Left hindlimb (tissue), 1 donor: ENCODE data around the gene HS3ST5.
"Not testable (repeated sequence)": the region's sequence is repeated elsewhere in the genome, so short reads cannot be mapped to it uniquely, and the experiment has no call there.

Source experiments
- DNase-seq: peaks from one replicate; pipeline ENCODE4 v3.0.0-alpha.2; 2018

Gene HS3ST5

DNA sequence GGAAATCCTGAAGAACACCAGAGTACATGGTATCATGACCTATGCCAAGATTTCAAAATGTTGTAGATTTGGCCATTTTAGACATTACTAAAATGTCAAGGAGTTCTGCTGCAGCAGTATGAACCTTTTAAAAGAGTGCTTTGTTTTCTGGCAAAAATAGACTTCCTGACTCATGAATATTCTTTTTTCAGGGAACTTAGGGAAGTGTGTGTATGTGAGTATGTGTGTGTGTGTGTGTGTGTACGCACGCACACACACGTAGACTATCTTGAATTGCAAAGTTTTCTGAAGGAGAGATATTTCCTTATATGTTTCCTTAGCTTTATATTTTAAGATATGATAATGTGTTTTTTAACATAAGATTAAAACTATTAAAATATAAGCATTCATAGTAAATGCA lies 161.2 kb downstream of the HS3ST5 start:
- no peak for DNase-seq

DNA sequence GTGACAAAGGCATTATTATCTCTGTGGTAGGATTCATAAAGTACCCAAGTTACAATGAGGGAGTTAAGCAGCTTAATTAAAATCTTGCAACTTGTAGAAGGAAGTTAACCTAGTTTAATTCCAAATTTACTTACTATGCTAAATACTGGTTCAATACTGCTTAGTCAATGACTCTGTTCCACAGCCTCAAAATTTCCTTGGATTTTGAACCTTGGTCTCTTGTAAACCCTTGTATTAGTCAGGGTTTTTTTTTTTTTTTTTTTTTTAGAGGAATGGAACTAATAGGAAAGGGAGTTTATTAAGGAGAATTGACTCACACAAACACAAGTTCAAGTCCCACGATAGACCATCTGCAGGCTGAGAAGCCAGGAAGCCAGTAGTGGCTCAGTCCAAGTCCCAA lies 163.4 kb downstream of the HS3ST5 start:
- no peak for DNase-seq

DNA sequence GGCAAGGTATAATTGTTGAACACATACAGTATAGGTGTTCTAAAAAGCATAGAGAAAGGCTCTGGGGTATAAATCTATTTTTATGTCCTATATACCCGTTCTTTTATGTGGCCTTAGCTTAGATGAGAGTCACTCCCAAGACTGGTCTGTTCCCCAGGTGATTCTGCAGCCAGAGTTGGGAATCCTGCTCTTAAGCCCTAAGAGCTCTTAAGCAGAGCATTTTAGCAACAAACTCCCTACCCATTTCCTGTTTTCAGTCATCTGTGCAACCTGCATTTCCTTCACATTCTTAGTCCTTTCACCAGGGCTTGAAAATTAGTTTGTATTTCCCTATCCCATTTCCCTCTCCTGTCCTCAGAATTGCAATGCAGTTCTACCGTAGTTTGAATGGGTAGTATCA lies 166.1 kb downstream of the HS3ST5 start:
- DNase-seq, result no peak

DNA sequence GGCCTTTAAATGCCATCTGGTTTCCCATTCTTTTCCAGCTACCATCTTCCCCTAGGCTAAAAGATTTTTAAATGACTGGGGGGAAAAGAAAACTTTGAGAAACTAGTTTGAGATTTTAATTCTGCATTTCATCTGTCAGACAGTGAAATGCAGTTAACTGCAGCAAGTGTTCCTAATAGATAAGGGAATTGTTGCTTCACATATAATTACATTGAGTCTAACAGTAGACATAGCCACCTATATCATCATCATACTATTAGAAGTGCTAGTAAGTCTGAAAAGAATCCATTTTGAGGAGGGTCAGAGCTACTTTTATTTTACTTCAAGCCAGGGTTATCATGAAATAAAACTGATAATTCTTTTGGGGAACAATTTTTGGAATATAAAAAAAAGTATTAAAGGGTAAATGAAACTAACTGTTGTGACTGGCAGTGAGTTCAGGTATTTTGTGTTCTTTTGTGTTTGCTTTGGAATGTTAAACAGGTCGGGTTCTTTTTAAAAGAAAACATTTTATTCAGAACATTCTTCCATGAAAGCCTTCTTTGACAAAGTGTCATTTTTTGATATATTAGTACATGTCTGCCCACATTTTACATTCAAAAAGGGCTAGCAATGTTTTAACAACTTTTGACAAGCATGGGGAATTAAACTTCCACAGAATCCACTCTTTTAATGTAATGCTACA lies 170.1 kb downstream of the HS3ST5 start:
- no peak for DNase-seq

DNA sequence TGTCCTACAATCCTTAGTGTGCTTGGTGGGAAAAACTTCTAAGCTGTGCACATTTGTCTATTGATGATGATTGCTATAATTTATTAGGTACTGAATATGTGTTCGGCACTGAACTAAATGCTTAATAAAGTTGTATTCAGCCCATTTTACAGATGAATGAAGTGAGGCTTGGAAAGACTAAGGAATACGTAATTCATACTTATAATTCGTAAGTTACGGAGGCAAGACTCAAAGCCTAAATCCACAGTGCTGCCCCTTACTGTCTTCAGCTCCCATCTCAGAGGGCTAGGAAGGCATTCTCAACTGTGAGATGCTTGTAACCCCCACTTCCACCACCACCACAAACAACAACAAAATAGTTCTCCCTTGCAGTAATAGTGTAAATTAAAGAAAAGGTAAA lies 171.3 kb downstream of the HS3ST5 start:
- DNase-seq, result no peak

DNA sequence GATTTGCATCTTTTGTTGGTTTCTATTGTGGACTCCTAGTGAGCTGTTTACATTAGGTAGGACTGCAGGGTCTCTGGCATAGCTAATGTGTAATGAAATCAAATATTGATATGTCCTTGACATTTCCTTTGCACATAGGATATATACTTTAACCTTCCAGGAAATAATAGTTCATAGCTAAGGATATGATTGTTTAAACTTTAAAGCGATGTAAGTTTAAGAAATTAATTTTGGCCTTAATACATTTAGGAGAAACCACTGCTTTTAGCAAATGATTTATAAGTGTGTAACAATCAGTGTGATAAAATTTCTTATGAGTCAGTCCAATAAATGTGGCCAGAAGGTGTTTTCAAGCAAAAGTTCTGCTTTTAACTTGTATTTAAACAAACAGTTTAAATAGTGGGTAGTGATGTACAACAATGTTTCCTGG lies 171.8 kb downstream of the HS3ST5 start:
- DNase-seq, result no peak

DNA sequence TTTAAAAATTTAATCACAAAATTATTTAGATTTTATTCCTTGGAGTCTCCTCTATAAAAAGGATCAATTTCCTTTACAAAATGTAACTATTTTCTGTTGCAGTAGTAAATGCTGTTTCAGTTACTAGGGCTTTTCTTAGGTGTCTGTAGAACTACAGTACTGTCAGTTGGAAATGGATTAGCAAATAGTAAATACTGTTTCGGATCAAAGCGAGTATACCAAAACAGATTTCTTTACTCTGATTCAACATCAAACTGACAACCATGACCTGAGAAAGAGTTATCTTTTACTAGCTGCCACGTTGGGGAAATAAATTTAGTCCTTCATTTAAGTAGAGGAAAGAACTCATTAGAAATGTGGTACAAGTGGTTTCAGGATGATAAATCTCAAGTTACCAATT lies 172.5 kb downstream of the HS3ST5 start:
- no peak for DNase-seq

DNA sequence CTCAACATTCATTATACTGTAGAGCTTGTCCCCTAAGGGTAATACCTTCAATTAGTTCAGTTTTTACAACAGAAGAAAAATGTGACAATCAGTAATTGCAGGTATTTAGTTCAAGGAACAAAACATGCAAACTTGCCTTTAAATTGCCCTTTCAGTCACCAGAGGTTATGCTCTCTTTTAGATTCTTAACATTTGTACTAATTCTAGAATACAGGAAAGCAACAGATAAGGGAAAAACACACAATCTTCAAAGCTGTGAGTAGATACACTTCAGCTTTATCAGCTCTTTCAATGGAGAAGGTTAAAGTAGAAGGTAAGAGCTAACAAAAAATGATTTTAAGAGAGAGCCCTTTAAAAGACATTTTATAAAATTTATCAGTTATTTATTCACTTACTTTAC lies 173.1 kb downstream of the HS3ST5 start:
- DNase-seq, result no peak

DNA sequence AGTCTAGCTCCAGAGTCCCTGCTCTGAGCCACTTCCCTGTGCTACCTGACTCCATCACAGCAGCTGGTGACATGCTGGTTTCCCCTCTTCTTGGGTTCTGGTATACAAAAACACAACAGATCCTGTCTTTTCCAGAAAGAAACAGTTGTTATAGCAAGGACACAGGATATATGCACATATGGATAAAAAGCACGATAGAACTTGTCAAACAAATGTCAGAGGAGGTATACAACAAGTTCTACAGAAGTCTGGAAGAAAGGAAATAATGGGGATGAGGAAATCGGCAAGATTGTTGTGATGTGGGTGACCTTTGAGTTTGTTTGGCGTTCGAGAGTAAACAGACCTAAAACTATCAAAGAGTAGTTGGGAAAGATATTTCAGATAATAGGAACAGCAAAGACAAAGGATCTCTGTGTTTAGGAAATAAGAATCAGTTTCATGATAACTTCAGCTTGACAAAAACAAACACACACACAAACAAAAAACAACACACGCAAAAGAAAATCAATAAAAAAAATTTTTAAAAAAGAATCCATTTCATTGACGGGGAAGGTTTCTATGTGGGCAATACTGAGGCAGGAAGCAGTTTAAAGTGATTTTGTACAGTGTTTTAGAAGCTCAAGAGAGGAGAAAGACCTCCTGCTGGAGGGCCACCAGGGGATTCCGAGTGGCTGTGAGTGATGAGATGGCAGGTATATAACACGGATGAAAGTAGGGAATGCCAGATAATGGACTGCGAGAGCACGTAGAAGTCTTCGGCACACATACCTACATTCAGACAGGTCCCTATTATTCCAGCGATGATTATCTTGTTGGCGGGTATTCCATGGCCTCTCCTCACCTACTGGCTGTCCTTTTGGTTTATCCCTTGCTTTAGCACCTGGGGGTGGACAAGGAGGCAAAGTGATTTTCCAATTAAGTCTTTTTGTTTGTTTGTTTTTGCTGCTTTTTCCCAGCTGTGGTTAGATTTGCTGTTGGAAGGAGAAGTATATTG lies 174.9 kb downstream of the HS3ST5 start:
- DNase-seq, result no peak

DNA sequence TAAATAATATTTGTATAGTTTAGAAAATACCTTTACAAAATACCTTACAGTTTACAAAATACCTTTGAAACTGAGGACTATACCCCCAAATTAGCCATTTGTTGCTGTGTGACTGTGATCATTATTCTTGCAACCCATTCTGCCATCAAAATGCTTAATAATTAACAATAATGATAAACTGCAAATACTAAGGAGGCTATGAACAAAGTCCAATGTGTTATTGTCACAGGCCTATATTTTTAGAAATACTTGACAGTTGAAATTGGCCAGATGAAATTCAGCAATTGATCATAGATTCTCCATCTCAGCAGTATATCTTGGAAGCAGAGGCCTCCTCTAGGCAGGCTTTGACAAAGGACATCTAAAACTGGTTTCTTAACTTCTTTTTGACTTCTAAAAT lies 178.6 kb downstream of the HS3ST5 start:
- DNase-seq, result no peak

DNA sequence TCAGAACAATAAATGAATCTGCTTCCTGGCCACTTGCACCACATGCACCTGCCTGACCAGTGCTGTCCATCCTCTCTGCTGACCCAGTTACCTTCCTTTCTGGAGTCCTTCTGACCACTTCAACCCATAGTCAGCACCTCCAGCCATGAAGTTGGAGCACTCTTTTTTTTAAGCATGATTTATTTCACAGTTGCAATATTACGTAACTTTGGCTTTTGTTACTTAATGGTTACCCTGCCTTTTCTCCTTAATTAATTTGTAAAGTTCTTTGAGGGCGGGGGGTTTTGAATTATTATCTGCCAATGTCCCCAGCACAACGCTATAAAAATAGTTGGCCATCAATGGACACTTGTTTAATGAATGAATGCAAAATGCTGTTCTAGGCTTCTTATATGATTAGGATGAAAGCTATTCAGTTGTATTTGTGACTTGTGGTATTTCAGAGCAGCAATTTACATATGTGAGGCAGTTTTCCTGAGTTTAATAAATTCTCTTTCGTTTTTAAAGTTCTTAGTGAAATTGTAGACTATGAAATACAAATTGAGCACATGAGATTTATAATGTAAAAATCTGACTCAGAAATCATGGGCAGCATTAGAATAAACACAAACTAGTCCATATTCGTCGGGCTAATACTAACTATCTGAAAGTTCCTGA lies 180.0 kb downstream of the HS3ST5 start:
- DNase-seq, result no peak

DNA sequence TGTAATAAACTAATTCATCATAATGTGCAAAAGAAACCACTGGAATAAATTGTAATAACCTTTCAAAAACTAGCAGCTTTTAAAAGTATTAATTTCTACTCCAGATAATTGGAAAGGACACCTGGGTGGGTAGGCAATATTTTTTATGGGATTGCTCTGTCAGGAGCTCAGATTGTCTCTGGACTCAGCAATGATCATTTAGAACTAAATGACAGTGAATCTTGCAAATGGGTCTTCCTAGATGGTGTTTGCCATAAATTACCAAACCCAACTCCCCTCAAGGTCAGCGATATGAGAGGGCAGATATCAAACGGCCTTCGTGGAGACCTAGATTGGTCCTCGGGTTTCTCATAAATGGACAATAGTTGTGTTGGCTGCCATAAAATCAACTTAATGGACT lies 181.9 kb downstream of the HS3ST5 start:
- DNase-seq, result no peak

DNA sequence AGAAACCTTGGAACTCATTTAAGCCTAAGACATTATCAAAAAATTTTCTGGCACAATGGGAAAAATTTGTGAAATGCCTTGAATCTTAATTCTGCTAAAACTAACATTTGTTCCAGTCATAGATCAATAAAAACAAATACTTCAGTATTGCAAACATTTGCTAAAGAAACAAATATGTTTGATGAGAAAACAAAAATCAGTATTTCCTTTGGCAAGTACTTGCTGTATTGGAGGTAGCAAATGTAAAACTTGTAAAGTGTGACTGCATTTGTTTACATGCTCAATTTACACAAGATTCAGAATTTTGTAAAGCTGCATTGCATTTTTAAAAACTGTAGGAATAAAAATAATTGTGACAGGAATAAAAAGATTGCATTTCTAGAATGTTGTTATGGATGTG lies 183.1 kb downstream of the HS3ST5 start:
- no peak for DNase-seq

DNA sequence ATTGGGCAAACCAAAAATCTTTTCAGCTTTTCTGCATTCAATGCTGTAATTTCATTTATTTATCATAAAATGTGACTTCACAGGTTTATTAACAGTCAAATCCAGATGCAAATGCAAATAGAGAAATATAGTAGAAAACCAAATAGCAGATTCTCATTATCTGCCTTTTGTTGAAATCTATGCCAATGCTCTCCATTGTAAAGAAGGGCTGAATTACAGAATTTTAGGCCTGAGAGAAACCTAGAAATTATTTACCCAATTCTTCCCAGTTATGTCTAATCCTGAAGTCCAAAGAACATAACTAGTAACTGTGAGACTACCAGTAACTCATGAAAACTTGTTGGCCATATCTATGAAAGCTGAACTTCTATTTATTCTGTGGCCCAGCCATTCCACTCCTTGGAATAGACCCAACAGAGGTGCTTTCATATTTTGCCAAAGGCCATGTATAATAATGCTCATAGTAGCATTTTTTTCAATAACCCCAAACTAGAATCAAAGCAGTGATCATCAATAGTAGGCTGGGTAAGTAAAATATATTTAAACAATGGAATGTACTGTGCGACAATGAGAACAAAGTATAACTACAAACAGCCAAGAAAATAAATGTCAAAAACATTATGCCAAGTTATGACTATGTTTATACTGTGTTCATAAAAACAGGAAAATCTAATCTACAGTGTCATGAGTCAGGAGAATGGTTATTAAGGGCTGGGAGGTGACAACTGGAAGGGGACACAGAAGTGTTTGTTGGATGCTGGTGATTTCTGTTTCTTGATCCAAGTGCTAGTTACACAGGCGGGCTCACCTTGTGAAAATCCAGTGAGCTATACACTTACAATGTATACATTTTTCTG lies 183.8 kb downstream of the HS3ST5 start:
- DNase-seq, result no peak

DNA sequence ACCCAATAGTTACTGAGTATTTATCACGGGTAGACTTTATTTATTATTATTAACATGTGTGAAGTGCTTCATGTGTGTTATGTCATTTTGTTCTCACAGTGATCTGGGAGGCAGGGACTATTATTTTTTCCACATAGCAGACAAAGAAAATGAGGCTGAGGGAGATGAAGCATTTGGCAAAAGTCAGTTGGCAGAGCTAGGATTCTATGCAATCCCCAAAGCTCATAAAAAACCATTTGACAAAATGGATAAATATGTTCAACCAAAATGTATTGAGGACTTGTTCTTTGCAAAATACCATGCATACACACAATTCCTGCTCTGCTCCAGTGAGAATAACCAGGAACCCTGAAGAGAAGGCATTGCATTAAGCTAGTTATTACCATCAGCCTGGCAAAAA lies 184.4 kb downstream of the HS3ST5 start:
- no peak for DNase-seq

DNA sequence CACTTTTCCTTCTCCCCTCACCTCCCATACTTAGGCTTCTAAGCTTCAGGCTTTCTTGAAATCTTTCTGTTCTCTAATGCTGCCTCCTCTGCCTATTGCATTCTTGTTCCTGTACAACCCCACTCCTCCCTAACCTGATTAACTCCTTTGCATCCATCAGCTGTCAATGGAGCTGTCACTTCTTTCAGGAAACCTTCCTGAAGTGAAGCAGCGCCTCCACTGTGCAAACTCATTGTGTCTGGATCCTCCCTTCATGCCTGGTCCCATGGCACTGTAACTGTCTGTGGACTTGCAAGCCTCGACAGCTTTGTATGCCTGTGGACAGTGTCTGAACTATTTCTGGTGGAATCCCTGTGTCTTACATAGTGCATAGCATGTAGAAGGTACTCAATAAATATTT lies 185.0 kb downstream of the HS3ST5 start:
- no peak for DNase-seq

DNA sequence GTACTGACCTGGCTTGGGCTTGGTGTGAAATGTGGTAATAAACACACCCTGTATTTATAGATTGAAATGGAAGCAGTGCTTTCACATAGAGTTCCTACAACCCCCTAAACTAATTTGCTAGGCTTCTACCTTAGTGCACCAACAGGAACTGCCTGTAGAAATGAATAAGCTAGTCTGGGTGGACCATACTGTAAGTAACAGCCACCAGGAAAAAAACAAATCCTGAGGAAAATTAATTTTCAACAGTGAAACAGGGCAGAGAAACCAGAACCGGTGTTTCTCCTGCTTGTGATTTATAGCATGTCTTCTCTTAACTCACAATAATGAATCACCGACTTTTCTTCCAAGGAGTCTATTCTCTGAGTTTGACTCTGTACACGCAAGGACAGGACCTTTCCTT lies 187.1 kb downstream of the HS3ST5 start:
- no peak for DNase-seq

DNA sequence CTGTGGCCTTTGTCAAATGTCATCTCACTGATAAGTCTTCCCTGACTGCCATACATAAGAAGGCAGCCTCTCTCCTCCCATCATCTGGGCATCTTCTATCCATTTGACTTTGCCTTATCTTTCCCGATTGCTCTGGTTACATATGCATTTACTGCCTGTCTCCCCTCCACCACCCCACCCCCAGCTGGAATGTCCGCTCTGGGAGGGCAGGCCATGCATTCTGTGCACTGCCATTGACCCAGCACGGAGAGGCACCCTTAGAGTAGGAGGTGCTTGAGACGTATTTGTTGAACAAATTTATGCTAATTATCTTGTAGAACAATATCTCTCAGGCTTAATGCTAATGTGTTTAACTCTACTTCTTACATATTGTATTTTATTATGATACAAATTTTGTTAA lies 188.0 kb downstream of the HS3ST5 start:
- DNase-seq, result no peak

DNA sequence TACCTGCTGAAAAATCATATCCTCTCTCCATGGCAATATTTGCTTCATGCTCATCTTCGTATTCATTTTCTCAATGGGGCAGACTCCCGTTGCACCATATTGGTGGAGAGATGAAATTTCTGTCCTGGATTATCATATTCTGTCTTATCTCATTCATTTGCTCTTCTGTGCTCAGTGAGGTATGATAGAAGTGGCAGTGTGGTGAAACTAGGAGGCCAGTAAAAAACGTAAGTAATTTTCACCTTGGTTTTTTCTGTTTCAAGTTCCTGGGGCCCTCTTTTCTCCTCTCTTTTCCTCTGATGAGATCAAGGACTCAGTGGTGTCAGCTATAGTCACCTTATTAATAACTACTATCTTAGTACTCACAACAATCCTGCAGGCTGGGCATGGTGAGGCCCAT lies 189.4 kb downstream of the HS3ST5 start:
- no peak for DNase-seq

DNA sequence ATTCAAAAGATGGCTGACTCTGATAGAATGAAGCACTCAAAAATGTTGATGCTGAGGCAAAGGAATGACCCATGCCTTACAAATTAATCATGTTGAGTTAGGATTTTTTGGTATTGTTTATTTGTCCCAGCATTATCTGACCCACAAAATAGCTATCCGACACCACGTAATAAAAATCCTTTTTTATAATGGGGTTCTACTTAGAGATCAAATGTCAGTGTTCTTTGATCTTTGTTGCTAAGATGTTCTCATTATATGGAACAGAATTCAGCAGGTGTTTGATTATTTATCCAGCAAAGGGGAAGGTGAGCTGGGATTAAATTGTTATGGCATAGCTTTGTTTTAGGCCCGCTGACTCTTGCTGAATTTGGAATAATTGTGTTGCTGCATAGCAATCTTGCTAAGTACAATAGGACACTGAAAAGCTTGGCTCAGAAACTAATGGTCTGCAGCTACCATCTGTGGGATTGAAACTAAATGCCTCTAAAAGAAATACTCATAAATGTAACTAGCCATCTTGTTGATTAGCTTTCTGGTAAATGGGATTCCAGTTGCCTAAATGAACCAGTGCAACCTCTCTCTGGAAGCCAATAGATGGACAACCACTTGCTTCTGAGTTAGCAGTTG lies 191.6 kb downstream of the HS3ST5 start:
- no peak for DNase-seq

DNA sequence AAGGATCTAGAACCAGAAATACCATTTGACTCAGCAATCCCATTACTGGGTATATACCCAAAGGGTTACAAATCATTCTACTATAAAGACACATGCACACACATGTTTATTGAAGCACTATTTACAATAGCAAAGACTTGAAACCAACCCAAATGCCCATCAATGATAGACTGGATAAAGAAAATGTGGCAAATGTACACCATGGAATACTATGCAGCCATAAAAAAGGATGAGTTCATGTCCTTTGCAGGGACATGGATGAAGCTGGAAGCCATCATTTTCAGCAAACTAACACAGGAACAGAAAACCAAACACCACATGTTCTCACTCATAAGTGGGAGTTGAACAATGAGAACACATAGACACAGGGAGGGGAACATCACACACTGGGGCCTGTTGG lies 193.6 kb downstream of the HS3ST5 start:
- DNase-seq, result not testable (repeated sequence)
